Right forelimb (tissue), 1 donor: ENCODE results near the gene NUP85.
"Not testable (repeated sequence)": the region's sequence is repeated elsewhere in the genome, so short reads cannot be mapped to it uniquely, and the experiment has no call there.

Source experiments
- DNase-seq: peaks from one replicate; pipeline ENCODE4 v3.0.0-alpha.2; 2018

NUP85 gene

GRCh38 chr17:75205037-75205792 is at the start of gene NUP85:
NUP85 (plus strand) TSS chr17:75205679; CDS start chr17:75205762, 83 bp downstream.
- DNase-seq, result peak; percentile 98

- not testable (repeated sequence) for DNase-seq
These were observed 47.0 kb upstream of the NUP85 start for GRCh38 chr17:75158480-75158879.

GRCh38 chr17:75159196-75160031 is 46.1 kb upstream of the NUP85 start:
- no peak for DNase-seq

GRCh38 chr17:75160211-75160610 is 45.3 kb upstream of the NUP85 start:
- DNase-seq, result no peak

- no peak for DNase-seq
These were observed 42.4 kb upstream of the NUP85 start for GRCh38 chr17:75163074-75163473.

- not testable (repeated sequence) for DNase-seq
These were observed 40.9 kb upstream of the NUP85 start for GRCh38 chr17:75164606-75165005.

GRCh38 chr17:75168998-75169397 is 36.5 kb upstream of the NUP85 start:
- DNase-seq, result no peak

- no peak for DNase-seq
These were observed 32.0 kb upstream of the NUP85 start for GRCh38 chr17:75173526-75173925.

GRCh38 chr17:75174996-75175395 is 30.5 kb upstream of the NUP85 start:
- no peak for DNase-seq

- no peak for DNase-seq
These were observed 28.9 kb upstream of the NUP85 start for GRCh38 chr17:75176625-75177024.

- DNase-seq, result no peak
These were observed 27.0 kb upstream of the NUP85 start for GRCh38 chr17:75178453-75178852.

- DNase-seq, result no peak
These were observed 24.4 kb upstream of the NUP85 start for GRCh38 chr17:75181110-75181509.

GRCh38 chr17:75181608-75182318 is 23.7 kb upstream of the NUP85 start:
- DNase-seq, result no peak

GRCh38 chr17:75182319-75182568 is 23.2 kb upstream of the NUP85 start:
- DNase-seq, result no peak

GRCh38 chr17:75182569-75183436 is 22.7 kb upstream of the NUP85 start, which contains the start of gene SUMO2:
SUMO2 (minus strand) TSS chr17:75182959; CDS start chr17:75182834, 125 bp downstream.
- peak; percentile 99 for DNase-seq

- no peak for DNase-seq
These were observed 21.2 kb upstream of the NUP85 start for GRCh38 chr17:75183999-75184884.

- DNase-seq, result no peak
These were observed 16.9 kb upstream of the NUP85 start for GRCh38 chr17:75188614-75189013.

GRCh38 chr17:75191584-75191983 is 13.9 kb upstream of the NUP85 start:
- no peak for DNase-seq

- DNase-seq, result no peak
These were observed 10.6 kb upstream of the NUP85 start for GRCh38 chr17:75194879-75195278.

GRCh38 chr17:75199886-75200618 is 5.4 kb upstream of the NUP85 start:
- DNase-seq, result no peak

GRCh38 chr17:75205793-75206163 is 299 bp downstream of the NUP85 start:
- no peak for DNase-seq
